Measurements from ENCODE around the gene ANKRD24. TPM values are rescaled to one million over a fixed set of nuclear protein-coding genes. Genes with fewer than 3 reads are reported as not detected.

The ANKRD24 gene
- total RNA-seq (2022; extraction: Qiagen RNA extraction; ENCODE audit: low read depth), result 0.16 to 0.34 TPM (median 0.31 TPM) in 5 replicates

DNA sequence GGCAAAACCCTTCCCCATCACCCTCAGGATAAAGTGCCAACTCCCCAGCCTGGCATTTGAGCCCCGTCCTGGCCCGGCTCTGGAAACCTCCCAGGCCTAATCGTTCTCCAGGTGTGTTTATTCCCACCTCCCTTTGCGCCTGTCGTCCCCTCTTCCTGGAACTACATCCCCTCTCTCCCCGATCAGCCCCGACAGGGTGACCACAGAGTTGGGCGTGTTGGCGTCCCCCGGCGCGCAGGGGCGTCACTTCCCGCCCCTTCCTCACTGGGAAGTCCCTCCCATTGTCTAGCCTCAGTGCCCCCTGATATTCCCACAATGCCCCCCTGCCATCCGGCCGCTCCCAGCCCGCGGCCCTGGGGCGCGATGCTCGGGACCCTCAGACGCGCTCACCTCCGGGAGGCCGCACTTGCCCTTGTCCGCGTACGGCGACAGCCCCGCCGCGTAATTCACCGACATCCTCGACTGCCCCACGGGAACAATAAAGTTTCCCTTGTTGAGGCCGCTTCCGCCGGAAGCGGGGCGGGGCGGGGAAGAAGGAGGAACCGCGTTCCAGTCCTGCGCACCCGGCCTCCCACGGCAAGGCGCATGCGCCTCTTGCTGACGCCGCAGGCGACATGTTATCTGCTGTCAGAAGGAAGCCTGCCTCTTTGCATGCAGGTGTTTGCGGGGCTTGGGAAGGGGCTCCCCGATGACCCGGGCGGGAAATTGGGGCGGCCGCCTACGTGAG lies at the start of gene ANKRD24, which contains the start of gene SIRT6:
Gene ANKRD24 (plus strand): TSS at position 606 of the 727 bp plus-strand sequence. CDS start 3,737 bp downstream, outside the sequence.
Gene SIRT6 (minus strand): TSS at position 480 of the 727 bp plus-strand sequence. CDS start 24 bp downstream, at position 456.

DNA sequence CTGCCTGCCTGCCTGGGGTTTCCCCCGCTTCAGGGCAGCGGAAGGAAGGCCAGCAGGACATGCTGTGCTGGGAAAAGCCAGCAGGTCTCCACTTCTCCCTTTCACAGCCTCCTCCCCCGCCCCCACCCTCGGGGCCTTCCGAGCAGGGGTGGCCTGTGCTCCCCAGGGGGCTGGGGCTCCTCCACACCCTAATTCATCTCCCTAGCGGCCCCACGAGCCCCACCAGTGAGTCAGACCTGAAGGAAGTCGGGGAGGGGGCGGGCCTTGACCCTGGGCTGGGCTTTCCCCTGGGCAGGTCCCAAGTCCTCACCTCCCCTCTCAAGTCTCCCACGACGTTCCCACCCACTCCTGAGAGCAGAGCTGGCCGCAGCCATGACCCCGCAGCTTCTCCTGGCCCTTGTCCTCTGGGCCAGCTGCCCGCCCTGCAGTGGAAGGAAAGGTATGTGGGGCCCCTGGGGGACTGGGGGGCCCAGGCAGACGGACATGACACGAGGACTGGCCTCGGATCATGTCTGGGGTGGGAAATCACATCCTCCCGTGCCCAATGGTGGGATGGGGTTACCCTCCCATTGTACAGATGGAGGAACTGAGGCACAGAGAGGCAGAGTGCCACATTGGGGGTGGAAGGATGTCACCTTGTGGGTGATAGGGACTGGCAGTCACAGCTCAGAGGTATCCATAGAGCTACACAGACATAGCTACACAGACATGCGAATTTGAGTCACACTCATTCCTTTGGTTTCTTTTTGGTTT lies 46.9 kb downstream of the ANKRD24 start, which contains the start of gene EBI3:
Gene EBI3 (plus strand): TSS at position 345 of the 753 bp plus-strand sequence. CDS start 28 bp downstream, at position 373.

DNA sequence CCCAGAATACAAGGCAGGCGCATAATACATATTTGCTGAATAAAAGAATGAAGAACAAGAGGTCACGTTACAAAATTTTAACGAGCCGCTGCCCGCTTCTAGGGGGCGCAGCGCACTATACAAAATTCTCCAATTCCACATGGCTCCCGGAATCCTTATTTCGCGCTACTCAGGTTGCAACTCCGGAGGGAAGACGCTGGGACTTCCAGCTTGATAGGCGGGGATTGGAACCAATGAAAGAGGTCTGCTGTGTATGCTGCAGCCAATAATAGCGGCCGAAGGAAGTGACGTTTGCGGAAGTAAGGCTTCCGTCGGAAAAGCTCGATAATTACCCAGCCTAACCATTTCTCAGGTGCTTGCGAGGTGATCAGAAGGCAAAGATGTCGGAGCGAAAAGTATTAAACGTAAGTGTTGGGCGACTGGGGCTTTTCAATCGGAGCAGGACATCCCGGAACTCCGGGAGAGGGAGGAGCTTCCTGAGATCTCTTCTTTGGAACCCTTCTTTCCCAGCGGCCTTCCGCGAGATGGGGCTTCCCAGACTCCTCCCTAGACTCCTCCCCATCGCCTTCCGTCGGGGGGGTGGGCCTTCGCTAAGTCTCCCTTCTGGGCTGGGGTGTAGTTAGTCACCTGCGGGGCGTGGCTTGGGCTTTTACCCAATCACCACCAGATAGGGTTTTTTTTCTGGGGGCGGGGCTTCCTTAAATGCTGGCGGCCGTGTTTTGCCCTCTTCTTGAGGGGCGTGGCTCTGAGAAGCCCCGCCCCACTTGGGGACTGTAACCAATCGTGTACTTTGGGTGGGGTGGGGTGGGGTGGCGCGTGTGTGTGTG lies 64.5 kb downstream of the ANKRD24 start, which contains the start of gene YJU2:
Gene YJU2 (plus strand): TSS at position 314 of the 827 bp plus-strand sequence. CDS start 67 bp downstream, at position 381.

Other genes starting within 250 kb of the ANKRD24 start
- gene NMRK2, start 249.6 kb upstream of the ANKRD24 start, total RNA-seq (2022; extraction: Qiagen RNA extraction; ENCODE audit: low read depth), result not detected in 5 replicates
- 36.8 to 52.9 TPM (median 47.1 TPM) in 5 replicates for gene DAPK3, start 211.6 kb upstream of the ANKRD24 start, total RNA-seq (2022; extraction: Qiagen RNA extraction; ENCODE audit: low read depth)
- gene EEF2, start 197.2 kb upstream of the ANKRD24 start, total RNA-seq (2022; extraction: Qiagen RNA extraction; ENCODE audit: low read depth), result 784 to 1,088 TPM (median 1,072 TPM) in 5 replicates
- 13.4 to 17.1 TPM (median 14.3 TPM) in 5 replicates for gene PIAS4, start 175.0 kb upstream of the ANKRD24 start, total RNA-seq (2022; extraction: Qiagen RNA extraction; ENCODE audit: low read depth)
- gene ZBTB7A, start 115.8 kb upstream of the ANKRD24 start, total RNA-seq (2022; extraction: Qiagen RNA extraction; ENCODE audit: low read depth), result 12.7 to 28.0 TPM (median 21.6 TPM) in 5 replicates
- gene MAP2K2, start 58.6 kb upstream of the ANKRD24 start, total RNA-seq (2022; extraction: Qiagen RNA extraction; ENCODE audit: low read depth), result 118 to 176 TPM (median 167 TPM) in 5 replicates
- gene CREB3L3, start 29.1 kb upstream of the ANKRD24 start, total RNA-seq (2022; extraction: Qiagen RNA extraction; ENCODE audit: low read depth), result 0.08 to 0.39 TPM (median 0.11 TPM) in 4 of 5 replicates, not detected in the other
- 17.4 to 39.4 TPM (median 36.8 TPM) in 5 replicates for gene SIRT6, start 126 bp upstream of the ANKRD24 start, total RNA-seq (2022; extraction: Qiagen RNA extraction; ENCODE audit: low read depth)
- gene EBI3, start 46.8 kb downstream of the ANKRD24 start, total RNA-seq (2022; extraction: Qiagen RNA extraction; ENCODE audit: low read depth), result 1.5 to 4.8 TPM (median 3.0 TPM) in 5 replicates
- gene YJU2, start 64.4 kb downstream of the ANKRD24 start, total RNA-seq (2022; extraction: Qiagen RNA extraction; ENCODE audit: low read depth), result 17.1 to 23.9 TPM (median 21.5 TPM) in 5 replicates
- gene SHD, start 96.6 kb downstream of the ANKRD24 start, total RNA-seq (2022; extraction: Qiagen RNA extraction; ENCODE audit: low read depth), result not detected in 5 replicates
- not detected in 5 replicates for gene TMIGD2, start 119.7 kb downstream of the ANKRD24 start, total RNA-seq (2022; extraction: Qiagen RNA extraction; ENCODE audit: low read depth)
- gene FSD1, start 121.9 kb downstream of the ANKRD24 start, total RNA-seq (2022; extraction: Qiagen RNA extraction; ENCODE audit: low read depth), result 6.0 to 10.8 TPM (median 8.6 TPM) in 5 replicates
- 0.12 to 0.47 TPM in 2 of 5 replicates, not detected in the others for gene STAP2, start 156.1 kb downstream of the ANKRD24 start, total RNA-seq (2022; extraction: Qiagen RNA extraction; ENCODE audit: low read depth)
- 7.0 to 13.3 TPM (median 10.1 TPM) in 5 replicates for gene MPND, start 160.9 kb downstream of the ANKRD24 start, total RNA-seq (2022; extraction: Qiagen RNA extraction; ENCODE audit: low read depth)
- 36.6 to 63.4 TPM (median 61.9 TPM) in 5 replicates for gene SH3GL1, start 217.9 kb downstream of the ANKRD24 start, total RNA-seq (2022; extraction: Qiagen RNA extraction; ENCODE audit: low read depth)
- 19.7 to 27.3 TPM (median 24.6 TPM) in 5 replicates for gene CHAF1A, start 220.0 kb downstream of the ANKRD24 start, total RNA-seq (2022; extraction: Qiagen RNA extraction; ENCODE audit: low read depth)

Measured in A549 treated with ZK216348 at 1 μM for 4 hours (cell line).